H1 (cell line): ENCODE data around the gene POP5.

ENCODE experiments used
- CBX5 ChIP-seq: fragments of 300-800, 300-1000 bp; sonication (generic); IDR thresholded peaks from 2 replicates; pipeline ENCODE4 v1.7.1; 2016; ENCODE audit warnings: antibody characterized with exemption, low read length, low read depth
- CEBPB ChIP-seq: IDR thresholded peaks from 2 replicates; pipeline ENCODE4 v1.6.1; 2012; ENCODE audit warnings: low read depth, low read length
- CTCF ChIP-seq, 3 experiments: IDR thresholded peaks; 1 replicate in 2 of 3; 2 replicates in 1 of 3; pipeline versions ENCODE4 v1.5.1 to v1.6.1; 2011; ENCODE audit warnings: low read length in 3 of 3, mild to moderate bottlenecking in 3 of 3, inconsistent platforms in 2 of 3, low read depth in 1 of 3, moderate library complexity in 1 of 3; ENCODE audit not compliant: insufficient read depth in 1 of 3; ENCODE audit errors: control extremely low read depth in 1 of 3
- KDM5A ChIP-seq: fragments of 200-600 bp; IDR thresholded peaks from 2 replicates; pipeline ENCODE4 v1.7.1; 2012; ENCODE audit warnings: mild to moderate bottlenecking, low read length, inconsistent platforms, mixed read lengths
- POLR2A ChIP-seq, 2 experiments: IDR thresholded peaks; 1 replicate in 1 of 2; 2 replicates in 1 of 2; pipeline ENCODE4 v1.6.1; 2011; ENCODE audit warnings: low read depth in 2 of 2, low read length in 2 of 2, mild to moderate bottlenecking in 2 of 2; ENCODE audit errors: control extremely low read depth in 1 of 2
- POLR2AphosphoS5 ChIP-seq: IDR thresholded peaks from 2 replicates; pipeline ENCODE4 v1.6.1; 2011; ENCODE audit warnings: low read depth, low read length
- SIRT6 ChIP-seq: IDR thresholded peaks from one replicate; pipeline ENCODE4 v1.7.1; 2012; ENCODE audit warnings: low read length, inconsistent platforms
- TAF7 ChIP-seq: optimal IDR thresholded peaks from 2 replicates; pipeline ENCODE3; 2011; ENCODE audit warnings: low read depth, mild to moderate bottlenecking, inconsistent platforms, low read length, moderate library complexity, borderline replicate concordance
- ZNF274 ChIP-seq: IDR thresholded peaks from 2 replicates; pipeline ENCODE4 v1.7.0; 2012; ENCODE audit warnings: low read length, borderline replicate concordance; ENCODE audit errors: extremely low read depth

- no peak for TF ChIP-seq CTCF (IDR thresholded peaks at IDR 0.05; ENCODE audit: control extremely low read depth in 1 of 3, insufficient read depth in 1 of 3, low read depth in 1 of 3, low read length in 3 of 3)
- TF ChIP-seq TAF7: no peak
- TF ChIP-seq POLR2A (IDR thresholded peaks at IDR 0.05; ENCODE audit: control extremely low read depth in 1 of 2, low read depth in 2 of 2, low read length in 2 of 2): no peak
- TF ChIP-seq POLR2AphosphoS5: no peak
- no peak for TF ChIP-seq KDM5A
- TF ChIP-seq SIRT6: no peak
- no peak for TF ChIP-seq CEBPB
- no peak for TF ChIP-seq CBX5
- TF ChIP-seq ZNF274: no peak
Observed at GRCh38 chr12:120539303-120539702, 41.9 kb downstream of the POP5 start.
